Activated CD8-positive, alpha-beta memory T cell treated with anti-CD3 and anti-CD28 coated beads for 1 hour (primary cell): ENCODE measurements around the gene LMX1B.

ENCODE experiments used
- DNase-seq, 2 donors: peaks; one replicate each; pipeline ENCODE4 v3.0.0-alpha.2; 2020; ENCODE audit warnings: low read depth in 1 of 2; ENCODE audit errors: extremely low read depth in 1 of 2

The LMX1B gene

DNA sequence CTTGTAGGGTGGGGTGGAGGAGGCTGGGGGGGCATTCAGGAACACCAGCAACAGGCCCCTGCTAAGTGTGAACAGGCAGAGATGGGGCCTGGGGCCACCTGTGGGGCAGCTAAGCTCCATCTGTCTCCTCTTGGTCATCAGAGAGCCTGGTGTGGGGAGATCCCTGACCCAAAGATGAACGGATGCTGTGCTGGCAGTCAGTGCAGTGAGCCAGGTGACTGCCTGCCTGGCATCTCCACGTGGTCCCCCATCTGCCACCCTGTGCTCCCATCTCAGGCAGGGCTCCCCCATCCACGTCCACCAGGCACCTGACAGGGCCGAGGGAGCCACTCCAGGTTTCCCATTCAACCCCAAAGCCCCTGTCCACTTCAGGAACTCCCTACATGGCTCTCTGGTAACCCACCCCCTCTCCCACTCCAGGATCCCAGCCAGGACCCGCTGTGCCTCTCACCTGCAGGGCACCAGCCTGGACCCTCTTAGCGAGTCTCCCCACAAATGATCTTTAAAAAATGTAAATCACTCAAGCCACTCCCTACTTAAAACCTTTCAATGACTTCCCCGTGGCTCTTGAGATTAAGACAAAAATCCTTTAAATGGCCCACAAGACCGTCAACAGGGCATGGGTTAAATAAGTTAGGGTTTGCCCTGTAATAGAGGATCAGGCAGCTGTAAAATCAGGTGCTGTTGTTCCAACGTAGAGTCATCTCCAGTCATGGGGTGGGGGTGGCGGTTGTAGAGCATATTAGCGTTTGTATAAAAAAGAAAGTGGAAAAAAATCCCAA is 60.8 kb downstream of the LMX1B start:
- DNase-seq = no peak

DNA sequence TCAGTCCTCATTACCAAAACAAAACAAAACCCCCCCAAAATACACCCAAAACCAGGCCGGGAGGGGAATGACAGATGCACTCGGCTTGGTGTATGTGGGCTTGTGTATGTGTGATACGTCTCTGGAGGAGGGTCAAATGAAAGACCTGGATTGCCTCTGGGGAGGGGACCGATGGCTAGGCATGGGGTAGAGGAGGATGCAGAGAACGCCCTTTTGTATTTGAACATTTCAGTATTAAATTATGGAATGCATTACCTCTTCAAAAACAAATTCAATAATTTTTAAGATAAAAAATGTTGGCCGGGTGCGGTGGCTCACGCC is 61.4 kb downstream of the LMX1B start:
- no peak for DNase-seq

DNA sequence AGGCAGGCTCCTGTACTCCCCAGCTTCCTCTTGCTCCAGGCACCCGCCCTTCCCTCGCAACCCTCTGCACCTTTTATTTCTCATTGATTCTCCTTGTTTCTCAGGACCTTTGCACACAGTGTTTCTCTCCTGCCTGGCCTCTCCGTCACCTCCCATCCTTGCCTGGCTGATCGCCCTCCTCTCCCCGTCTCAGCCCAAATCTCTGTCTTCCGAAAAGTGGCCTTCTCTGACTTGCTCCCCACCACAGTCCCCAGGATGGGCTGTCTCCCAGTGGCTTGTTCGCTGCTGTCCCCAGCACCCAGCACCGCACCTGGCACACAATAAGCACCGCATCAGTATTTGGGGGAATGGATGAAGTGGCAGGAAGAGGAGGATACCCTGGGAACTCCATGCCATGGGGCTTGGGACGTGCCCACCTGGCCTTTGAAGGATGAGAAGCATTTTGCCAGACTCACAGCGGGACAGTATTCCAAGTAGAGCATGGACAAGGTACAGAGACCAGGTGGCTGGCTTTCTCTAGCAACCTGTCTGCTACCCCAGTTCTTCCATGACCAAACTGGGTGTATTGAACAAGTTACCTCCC is 62.5 kb downstream of the LMX1B start:
- DNase-seq = no peak

DNA sequence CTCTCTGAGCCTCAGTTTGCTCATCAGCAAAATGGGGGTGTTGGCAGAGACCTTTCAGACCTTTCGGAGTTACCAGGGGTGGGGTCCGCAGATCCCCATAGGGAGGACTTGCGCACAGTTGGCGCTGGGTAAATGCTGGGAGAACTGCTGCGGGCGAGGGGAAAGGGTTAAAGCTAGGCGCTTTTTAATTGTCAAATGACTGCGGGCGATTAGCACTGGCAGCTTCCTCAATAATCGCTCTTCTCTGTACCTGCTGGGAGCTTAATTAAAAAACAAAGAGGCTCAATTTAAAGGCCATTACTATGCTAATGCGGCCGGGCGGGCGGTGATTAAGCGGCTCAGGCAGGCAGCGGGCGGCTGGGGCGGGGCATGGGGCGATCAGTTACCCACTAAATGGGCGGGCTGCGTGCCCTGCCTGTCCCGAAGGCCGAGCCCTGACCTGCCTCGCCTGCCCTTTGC is 63.0 kb downstream of the LMX1B start:
- no peak for DNase-seq

DNA sequence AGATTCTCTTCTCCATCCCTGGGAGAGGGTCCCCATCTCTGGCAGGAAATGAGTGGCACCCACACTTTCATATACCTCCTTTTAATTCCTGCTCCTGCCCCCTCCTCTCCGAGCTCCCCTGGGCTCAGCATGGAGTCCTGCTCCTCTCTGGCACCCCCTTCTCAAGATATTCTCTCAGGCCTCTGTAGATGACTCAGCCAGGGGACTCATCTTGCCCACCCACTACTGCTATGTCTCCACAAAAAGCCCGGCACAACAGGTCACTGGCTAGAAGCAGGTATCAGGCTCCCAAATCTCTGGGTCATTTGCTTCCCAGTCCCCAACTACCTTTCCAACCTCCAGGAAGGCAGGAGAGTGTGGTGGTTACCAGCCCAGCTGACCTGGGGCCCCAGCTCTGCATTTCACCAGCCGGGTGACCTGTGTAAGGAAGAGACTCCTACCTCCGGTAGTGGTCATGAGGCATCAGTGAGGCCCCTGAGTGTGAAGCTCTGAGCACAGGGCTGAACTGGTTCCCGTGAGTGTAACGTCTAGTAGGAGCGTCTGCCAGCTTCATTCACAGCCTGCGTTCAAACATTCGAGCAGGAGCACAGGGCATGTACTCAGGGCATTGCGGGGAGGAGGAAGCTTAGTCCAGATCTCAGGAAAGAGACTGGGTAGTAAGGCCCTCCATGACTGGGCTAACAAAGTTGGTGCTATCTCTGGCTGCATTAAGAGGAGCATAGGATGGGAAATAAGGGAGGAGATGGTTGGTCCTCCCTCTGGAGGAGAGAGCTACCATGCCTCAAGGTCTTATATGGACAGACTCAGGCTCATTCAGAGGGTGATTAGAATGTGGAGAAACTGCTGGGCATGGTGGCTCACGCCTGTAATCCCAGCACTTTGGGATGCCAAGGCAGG is 63.7 kb downstream of the LMX1B start:
- no peak for DNase-seq

DNA sequence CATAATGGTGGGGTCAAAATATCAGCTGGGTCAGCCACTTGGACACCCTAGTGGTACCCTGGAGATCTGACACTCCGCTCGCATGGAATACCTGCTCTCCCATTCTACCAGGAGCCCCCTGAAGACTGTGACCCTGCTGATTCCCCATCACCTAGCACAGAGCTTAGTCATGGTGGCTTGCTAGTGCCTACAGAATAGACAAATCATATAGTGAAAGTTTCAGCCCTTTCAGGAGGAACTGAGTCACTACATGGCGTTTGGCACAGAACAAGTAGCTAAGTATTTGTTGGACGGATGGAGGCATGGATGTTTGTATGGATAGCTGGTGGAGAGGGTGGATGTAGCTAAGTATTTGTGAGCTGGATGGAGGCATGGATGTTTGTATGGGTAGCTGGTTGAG is 65.3 kb downstream of the LMX1B start:
- DNase-seq = no peak

DNA sequence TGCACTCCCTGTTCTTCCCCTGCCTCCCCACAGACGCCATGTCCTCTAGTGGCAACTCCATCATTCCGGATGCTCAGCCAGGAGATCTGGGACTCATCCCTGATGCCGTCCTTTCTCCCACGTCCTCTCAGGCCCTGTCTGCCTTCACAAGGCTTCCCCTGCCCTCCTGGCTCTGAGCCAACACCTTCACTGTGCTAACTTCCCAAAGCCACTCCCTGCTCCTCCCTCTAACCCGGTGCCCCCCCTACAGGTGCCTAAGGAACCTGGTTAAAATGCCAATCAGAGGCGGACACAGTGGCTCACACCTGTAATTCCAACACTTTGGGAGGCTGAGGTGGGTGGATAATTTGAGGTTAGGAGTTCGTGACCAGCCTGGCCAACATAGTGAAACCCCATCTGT is 67.6 kb downstream of the LMX1B start:
- no peak for DNase-seq

DNA sequence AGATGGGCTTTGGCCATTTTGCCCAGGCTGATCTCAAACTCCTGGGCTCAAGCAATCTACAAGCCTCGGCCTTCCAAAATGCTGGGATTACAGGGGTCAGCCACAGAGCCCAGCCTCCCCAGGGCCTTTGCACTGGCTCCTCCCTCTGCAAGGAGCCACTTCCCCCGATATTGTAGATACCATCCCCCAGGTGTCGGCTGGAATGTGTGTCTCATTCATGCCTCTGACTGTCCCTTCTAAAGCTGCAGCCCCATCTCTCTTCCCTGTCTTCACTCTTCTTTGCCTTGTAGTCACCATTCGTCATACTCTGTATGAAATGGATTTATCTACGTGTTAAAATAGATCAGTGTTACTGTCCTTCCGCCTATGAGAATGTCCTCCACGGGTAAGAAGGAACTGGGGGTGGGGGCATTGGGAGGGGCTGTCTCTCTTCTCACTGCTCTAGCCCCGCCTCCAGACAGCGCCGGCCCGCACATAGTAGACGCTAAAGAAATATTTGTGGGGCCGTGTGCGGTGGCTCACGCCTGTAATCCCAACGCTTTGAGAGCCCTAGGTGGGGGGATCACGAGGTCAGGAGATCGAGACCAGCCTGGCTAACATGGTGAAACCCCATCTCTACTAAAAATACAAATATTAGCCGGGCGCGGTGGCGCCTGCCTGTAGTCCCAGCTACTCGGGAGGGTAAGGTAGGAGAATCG is 68.5 kb downstream of the LMX1B start:
- no peak for DNase-seq

DNA sequence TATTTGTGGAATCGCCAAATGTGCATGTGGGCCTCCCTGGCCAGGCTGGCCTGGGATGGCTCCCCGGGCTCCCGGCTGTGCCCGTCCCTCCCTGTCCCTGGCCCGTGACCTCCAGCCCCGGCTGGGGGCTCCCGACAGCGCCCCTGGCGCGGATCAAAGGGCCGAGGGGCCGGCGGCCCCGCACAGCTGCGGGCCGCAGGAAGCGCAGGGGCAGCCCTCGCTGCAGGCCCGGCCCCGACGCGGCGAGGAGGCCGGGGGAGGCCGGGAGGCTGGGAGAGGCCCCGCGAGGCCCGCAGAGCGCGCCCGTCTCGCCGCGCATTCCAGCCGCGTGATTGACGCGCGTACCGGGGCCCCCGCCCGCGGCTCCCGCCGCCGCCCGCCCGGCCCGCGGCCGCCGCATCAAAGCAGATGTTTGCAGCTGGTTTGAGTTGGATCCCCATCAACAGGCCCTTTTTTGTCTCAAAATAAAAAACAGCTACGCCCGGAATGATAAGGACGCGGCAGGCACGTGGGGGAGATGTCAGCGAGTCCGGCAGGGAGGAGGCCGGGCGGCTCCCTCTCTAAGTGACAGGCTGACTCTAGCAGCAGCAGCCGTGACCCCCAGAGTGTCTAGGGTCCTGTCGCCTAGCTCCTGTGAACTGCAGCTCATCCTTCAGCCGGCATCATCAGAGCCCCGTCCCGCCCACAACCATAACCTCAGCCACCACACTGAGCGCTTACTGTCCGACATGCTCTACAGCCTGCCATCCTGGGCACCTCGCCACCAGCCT is 69.4 kb downstream of the LMX1B start:
- DNase-seq = no peak

DNA sequence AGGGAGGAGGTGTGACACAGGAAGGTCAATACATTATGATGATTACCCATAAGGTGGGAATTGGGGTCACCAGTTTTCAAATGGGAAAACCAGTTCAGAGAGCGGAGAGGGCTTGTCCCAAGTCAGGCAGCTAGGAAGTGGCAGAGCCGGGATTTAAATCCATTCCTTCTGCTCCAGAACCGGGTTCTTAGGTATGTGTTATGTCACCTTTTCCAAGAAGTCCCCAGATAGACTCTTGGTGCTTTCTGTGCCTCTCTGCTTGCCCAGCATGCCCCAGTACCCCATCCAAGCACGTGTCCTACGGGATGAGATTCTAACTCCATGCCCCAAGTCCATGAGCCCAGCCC is 69.9 kb downstream of the LMX1B start:
- no peak for DNase-seq

DNA sequence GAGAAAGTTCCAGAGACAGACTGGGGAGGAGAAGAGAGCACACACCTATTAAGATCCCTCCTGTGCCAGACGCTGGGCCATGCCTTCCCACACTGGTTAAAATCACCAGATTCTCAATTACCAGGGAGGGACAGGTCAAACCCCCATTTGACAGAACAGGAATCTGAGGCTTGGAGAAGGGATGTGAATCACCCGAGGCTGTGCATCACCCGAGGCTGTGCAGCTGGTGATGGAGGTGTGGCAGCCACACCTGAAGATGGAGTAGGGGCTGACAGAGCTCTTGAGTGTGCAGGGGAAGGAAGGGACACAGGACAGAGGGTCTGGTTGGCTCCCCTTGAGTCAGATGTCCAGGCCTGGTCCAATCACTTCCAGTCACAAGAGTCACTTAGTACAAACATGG is 70.6 kb downstream of the LMX1B start:
- no peak for DNase-seq

DNA sequence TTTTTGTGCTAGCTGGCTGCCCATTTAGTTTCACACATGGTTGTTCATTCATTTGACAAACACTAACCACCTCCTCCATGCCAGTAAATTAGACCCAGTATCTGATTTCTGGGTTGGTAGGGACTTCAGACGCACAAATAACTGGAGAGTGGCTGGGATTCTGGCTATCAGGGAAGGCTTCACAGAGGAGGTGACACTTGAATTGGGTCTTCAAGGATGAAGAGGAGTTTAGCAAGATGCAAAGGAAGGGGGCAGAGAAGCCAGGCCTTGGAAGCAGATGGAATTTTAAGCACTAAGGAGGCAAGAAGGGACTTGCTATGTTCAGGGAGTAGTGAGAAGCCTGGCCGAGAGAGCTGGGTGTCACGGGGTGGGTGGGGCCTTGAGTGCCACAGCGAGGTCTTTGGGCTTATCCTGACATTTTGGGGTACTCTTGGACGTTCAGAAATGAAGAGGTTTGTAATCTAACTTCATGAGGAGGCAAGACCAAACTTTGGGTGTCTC is 71.3 kb downstream of the LMX1B start:
- DNase-seq = no peak

DNA sequence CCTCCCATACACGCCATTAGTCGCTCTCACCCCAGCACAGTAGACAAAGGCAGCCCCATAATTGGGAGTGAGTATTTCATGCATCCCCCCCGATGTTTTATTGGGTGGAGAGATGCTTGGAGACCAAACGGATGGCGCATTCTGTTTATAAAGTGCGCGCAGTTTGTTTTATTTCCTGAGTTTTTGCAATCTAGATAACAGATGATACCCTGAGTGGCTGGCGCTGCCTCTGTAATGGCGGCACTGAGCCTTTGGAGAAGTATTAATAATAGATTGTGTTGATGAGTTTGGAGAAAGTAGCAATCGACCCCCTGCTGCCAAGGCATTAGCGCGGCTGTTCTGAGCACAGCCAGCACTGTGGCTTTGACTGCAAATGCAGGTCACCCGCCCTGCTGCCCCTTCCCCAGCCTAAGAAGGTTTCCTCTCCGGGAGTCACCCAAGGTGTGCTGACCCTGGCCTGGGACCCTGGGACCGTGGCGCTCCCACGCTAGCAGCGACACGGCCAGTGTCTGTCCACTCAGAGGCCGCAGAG is 74.3 kb downstream of the LMX1B start:
- DNase-seq = no peak

DNA sequence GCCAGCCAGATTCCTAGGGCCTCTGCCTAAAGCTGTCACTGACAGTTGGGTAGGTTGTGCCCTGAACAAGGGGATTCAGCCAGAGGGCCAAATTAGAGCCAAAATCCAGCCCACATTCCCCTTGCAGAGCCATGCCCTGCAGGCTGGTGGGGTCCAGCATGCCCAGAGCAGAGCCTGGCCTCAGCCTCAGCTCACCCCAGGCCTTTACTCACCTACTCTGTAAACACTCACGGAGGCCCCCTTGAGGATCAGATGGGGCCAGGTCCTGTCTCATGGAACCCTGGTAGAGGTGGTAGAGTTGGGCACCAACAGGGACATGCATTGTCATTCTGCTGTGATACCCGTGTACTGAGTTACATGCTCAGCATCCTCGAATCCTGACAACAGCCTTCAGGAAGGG is 74.9 kb downstream of the LMX1B start:
- no peak for DNase-seq

DNA sequence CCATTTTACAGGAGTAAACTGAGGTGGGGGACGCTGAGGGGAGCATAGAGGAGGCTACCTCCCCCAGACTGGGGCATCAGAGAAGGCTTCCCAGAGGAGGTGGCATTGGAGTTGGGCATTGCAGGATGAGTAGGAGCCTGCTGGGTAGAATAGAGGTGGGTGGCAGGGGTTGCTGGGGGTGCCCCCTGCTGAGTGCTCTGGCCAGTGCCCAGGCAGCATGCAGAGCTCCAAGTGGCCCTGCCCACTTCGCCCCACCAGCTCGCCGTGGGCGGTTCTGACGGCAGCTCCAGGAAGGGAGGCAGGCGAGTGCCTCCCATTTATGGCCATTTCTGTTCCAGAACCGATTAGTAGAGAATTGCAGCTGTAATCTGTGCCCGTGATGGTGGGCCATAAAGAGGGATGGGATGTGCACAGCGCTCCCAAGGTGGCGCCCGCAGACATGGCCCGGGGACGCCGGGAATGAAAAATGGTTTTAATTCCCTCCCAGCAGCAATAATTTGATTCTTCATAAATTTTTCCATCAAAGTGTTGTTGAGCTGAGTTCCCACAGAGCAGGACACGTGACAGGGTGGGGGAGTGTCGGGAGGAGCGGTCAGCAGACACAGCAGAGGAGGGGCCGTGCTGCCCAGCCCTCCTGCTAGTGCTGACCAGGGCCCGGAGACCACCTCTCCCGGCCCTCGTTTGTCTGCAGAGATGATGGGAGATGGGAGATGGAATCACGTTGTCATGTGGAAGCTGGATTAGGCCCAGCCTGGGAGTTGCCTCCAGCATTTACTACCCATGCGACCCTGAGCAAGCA is 75.5 kb downstream of the LMX1B start:
- DNase-seq = no peak

DNA sequence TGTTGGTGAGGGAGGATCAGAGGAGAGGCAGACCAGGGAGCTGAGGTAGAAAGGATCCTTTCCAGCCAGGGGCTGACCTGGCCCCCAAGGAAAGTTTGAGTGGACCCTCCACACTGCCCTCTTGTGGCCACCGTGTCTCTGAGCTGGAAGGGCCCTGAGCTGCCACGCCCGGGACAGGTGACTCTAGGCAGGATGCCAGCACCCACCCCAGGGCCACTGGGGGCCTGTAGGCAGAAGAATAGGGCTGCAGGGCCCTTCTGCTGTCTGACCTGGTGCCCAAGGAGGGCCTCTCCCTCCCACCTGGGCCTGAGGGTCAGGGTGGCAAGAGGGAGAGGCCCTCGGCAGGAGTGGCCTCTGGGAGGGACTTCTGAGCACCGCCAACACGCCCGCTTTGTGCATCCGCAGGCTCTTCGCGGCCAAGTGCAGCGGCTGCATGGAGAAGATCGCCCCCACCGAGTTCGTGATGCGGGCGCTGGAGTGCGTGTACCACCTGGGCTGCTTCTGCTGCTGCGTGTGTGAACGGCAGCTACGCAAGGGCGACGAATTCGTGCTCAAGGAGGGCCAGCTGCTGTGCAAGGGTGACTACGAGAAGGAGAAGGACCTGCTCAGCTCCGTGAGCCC is 76.8 kb downstream of the LMX1B start:
- DNase-seq = peak in 1 of 2 donors; percentile 39

DNA sequence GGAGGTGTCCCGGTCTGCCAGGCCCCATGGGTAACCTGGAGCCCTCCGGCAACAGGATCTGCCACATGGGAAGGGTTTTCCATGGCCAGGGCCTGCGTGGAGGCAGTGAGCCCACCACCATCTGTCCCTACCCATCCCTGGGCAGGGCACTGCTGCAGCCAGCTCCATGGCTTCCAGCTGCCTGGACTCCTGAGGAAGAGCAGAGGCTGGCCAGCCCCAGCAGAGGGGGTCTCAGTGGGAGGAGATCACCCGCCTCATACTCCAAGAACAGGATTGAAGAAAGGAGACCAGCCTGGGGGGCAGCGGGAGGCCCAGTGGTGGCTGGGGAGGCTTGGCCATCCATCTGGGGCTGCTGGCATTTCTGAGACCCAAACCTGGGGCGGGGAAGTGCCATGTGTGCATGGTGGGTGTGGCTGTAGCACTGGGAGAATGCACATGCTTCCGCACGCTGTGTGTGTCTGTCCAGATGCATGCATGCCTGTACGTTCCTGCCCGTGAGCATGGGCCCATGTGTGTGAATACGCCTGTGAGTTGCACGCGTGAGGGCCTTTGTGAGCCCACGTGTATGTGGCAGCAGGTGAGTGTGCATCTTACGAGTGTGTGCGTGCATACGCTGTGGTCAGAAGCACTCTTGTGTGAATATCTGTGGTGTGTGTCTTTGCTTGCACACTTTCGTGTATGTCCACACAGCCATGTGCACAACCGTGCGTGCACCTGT is 78.5 kb downstream of the LMX1B start:
- DNase-seq = no peak

DNA sequence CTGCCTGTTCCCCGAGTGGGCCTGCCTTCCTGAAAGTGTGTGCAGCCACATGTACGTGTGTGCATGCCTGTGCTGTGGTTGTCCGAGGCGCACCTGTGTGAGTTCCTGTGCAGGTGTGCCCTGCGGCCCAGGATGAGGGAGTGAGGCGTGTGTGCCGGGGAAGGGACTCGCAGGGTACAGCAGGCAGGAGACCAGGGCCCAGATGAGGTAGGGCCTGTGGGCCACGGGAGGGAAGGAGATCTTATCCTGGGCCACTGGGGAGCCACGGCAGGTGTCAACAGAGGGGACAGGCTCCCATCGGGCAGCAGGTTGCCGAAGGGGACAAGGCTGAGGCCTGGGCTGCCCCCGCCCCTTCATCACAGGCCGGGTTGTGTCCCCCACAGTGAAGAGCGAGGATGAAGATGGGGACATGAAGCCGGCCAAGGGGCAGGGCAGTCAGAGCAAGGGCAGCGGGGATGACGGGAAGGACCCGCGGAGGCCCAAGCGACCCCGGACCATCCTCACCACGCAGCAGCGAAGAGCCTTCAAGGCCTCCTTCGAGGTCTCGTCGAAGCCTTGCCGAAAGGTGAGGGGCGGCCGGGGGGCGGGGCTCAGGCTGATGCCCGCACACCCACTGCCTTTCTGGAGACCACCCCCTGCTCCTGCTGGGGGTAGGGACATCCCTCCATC is 79.2 kb downstream of the LMX1B start:
- no peak for DNase-seq
